T-helper 1 cell treated with Interleukin-12 subunit alpha and Interleukin-12 subunit beta and Interleukin-4 antibody, amounts not matched to agents 30 μg/mL and 1 μg/mL, for 36 hours (primary cell): ENCODE data around the gene COPS9.

Experiments
- H3K27ac Mint-ChIP-seq: one replicate; pipeline ENCODE4 v1.8.0; 2021; ENCODE audit warnings: mild to moderate bottlenecking, mixed read lengths
- H3K27me3 Mint-ChIP-seq: one replicate; pipeline ENCODE4 v1.8.0; 2021; ENCODE audit warnings: low read depth, mixed read lengths
- H3K36me3 Mint-ChIP-seq: one replicate; pipeline ENCODE4 v1.8.0; 2021; ENCODE audit warnings: low read depth, mixed read lengths
- H3K4me1 Mint-ChIP-seq: one replicate; pipeline ENCODE4 v1.8.0; 2021; ENCODE audit warnings: low read depth, mixed read lengths
- H3K4me3 Mint-ChIP-seq: one replicate; pipeline ENCODE4 v1.8.0; 2021; ENCODE audit warnings: mild to moderate bottlenecking, moderate library complexity, mixed read lengths
- H3K9me3 Mint-ChIP-seq: one replicate; pipeline ENCODE4 v1.8.0; 2021; ENCODE audit warnings: mixed read lengths

Gene COPS9

DNA sequence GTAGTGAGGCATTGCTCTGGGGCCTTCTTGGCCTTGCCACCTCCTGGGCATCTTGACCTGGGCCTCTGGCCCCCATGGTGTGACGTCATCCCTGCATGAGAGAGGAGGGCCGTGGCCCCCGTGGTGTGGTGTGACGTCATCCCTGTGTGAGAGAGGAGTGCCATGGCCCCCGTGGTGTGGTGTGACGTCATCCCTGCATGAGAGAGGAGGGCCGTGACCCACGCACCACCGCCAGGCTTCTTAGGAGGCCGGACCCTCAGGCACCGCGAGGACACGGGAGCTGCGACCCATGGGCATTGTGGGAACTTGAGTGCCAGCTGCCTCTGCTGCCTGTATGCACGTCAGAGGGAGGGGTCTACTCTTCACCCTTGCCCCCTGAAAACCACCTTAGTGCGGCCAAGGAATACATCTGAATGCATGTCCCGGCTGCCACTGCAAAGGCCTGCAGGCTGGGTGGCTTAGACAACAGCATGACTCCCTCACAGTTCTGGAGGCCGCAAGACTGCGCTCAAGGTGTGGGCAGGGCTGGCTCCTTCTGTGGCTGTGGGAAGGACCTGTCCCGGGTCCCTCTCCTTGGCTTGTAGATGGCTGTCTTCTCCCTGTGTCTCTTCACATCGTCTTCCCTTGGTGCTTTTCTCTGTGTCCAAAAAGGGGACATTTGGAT, 25.1 kb upstream of the COPS9 start:
- Mint-ChIP-seq H3K4me3 (no peak overlapping the region), H3K9me3 (peaks cover 20% of the 10 kb centered on the region), H3K27ac (no peak overlapping the region), H3K36me3 (no peaks in the 10 kb centered on the region), H3K27me3 (no peaks in the 10 kb centered on the region), H3K4me1 (no peaks in the 10 kb centered on the region)

DNA sequence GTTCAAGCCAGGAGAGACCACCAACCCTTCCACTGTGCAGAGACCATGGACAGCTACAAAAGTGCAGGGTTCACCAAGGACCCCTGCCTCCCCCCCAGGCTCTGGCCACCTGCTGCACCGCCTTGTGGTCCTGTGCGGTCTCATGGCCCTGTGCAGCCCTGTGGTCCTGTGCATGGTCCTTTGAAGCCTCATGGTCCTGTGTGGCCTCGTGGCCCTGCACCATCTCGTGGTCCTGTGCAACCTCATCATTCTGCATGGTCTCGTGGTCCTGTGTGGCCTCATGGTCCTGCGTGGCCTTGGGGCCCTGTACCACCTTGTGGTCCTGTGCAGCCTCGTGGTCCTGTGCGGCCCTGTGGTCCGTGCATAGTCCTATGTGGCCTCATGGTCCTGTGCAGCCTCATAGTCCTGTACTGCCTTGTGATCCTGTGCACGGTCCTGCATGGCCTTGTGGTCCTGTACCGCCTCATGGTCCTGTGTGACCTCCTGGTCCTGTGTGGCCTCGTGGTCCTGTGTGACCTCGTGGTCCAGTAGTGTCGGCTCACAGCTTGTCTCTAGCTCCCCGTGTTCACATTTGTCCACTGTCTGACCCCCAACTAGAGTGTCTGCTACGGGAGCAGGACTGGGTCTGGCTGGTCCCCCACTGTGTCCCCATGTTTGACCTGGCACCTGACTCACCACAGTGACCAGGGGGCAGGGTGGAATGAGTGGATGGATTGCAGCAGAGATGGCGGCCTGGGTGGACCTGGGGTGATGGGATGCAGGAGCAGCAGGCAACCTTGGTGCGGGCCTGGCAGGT, 24.4 kb upstream of the COPS9 start:
- peaks cover 17% of the 10 kb centered on the region for H3K9me3 Mint-ChIP-seq
- H3K36me3 Mint-ChIP-seq, result no peaks in the 10 kb centered on the region
- H3K27ac Mint-ChIP-seq, result no peak overlapping the region
- no peaks in the 10 kb centered on the region for H3K27me3 Mint-ChIP-seq
- no peak overlapping the region for H3K4me3 Mint-ChIP-seq
- no peaks in the 10 kb centered on the region for H3K4me1 Mint-ChIP-seq

DNA sequence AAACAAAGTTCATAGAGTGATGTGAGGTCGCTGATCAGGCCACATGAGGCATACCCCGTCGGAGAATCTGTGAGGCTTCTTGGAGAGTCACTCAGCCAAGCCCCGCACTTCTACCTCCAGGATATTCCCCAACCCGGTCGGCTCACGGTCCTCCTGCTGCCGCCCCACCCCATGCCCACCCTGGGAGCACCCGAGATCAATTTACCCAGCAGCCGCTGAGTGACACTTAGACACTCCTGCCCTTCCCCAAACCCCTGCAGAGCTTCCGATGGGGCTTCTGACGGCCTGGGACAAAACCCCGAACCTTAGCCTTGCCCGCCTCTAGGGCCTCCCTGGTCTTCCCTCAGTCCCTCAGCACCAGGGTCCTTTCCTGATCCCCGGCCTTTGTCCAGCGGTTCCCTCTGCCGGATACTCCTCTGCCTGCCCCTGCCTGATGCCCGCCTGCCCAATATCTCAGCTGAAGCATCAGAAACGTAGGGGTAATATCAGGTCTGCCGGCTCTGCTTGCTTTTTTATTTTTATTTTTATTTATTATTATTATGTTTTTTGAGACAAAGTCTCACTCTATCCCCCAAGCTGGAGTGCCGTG, 23.2 kb upstream of the COPS9 start:
- H3K4me1 Mint-ChIP-seq, result no peaks in the 10 kb centered on the region
- no peak overlapping the region for H3K27ac Mint-ChIP-seq

DNA sequence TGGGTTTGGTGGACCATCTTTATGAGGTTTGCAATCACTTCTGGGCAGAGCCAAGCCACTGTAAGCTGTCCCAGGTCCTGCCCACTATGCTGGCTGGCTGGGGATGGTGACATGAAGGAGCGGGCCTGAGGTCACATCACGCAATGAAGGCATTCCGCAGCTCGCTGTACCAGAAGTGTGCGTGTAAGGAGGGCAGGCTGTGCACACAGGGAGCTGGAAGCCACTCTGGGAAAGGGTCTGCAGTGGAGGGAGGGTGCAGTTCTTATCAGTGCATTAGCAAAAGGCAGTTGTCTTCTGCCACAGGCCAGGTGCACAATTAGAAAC, 21.0 kb upstream of the COPS9 start:
- H3K36me3 Mint-ChIP-seq, result no peaks in the 10 kb centered on the region
- H3K27me3 Mint-ChIP-seq, result peaks cover 9% of the 10 kb centered on the region
- H3K27ac Mint-ChIP-seq, result no peak overlapping the region
- no peaks in the 10 kb centered on the region for H3K4me1 Mint-ChIP-seq
- no peak overlapping the region for H3K4me3 Mint-ChIP-seq
- no peaks in the 10 kb centered on the region for H3K9me3 Mint-ChIP-seq

More for the DNA sequence above, 23.2 kb upstream of the COPS9 start:
- Mint-ChIP-seq H3K36me3 (no peaks in the 10 kb centered on the region), H3K4me3 (no peak overlapping the region), H3K9me3 (peaks cover 9% of the 10 kb centered on the region), H3K27me3 (no peaks in the 10 kb centered on the region)

DNA sequence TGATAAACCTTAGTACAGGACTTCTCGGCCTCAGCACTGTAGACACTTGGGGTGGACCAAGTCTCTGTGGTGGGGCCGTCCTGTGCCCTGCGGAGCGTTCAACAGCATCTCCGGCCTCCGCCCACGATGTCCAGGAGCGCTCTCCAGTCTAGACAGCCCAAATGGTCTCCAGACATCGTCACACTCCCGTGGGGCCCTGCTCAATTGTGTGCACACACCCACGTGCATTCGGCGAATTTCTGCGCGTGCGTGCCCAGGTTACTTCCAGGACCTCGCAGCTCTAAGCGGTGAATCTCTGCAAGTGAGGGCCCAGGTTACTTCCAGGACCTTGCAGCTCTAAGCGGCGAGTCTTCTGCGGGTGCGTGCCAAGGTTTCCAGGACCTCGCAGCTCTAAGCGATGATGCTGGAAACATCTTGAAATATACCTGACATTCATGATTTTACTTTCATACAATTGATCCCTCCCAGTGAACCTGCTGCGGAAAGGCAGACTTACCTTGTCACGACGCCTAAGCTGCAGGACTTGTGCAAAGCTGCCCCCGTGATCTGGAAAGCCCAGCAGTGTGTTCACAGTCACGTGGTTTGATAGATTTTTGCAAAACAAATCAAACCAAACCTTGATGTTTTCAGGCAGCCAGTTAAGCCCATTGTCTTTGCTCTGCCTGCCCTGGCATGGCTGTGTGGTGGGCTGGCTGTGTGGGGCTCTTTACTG, 20.5 kb upstream of the COPS9 start:
- Mint-ChIP-seq H3K27me3 (peaks cover 9% of the 10 kb centered on the region), H3K9me3 (no peaks in the 10 kb centered on the region), H3K4me3 (no peak overlapping the region), H3K27ac (no peak overlapping the region), H3K4me1 (no peaks in the 10 kb centered on the region), H3K36me3 (no peaks in the 10 kb centered on the region)

- no peak overlapping the region for H3K4me3 Mint-ChIP-seq
- no peaks in the 10 kb centered on the region for H3K36me3 Mint-ChIP-seq
- no peaks in the 10 kb centered on the region for H3K4me1 Mint-ChIP-seq
- no peak overlapping the region for H3K27ac Mint-ChIP-seq
- no peaks in the 10 kb centered on the region for H3K9me3 Mint-ChIP-seq
- peaks cover 9% of the 10 kb centered on the region for H3K27me3 Mint-ChIP-seq
Measured at GRCh38 chr2:240155745-240156390, 19.8 kb upstream of the COPS9 start.

DNA sequence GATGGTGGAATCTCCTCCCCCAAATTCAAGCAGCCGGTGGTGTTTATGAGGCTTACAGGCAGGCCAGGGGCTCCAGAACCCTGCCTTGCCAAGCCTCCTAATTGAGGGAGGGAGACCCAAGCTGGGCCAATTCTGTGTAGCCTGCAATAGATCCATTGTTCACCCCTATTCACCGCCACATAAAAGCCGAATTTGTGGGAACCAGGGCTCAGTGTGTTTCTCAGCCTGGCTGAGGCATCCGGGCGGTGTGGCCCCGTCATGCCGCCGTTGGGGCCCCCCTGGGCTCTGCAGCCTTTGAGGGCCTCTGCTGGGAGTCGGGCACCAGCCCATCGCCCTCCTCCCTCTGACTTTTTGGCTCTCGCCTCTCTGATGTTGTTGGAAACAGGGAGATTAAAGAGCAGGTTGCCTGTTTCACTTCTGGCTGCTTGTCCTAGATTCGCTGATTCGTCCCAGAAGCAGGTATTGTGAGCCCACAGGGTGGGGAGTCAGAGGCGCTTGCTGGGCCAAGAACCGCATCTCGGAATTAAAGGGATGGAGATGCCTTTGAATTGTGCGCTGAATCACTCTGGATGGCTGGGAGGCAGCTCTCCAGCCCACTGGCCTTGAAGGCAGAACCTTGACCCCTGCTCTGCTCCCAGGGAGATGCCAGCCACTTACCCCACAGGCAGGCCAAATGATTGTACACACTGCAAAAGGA, 19.1 kb upstream of the COPS9 start:
- Mint-ChIP-seq H3K4me1 (no peaks in the 10 kb centered on the region), H3K27me3 (peaks cover 9% of the 10 kb centered on the region), H3K27ac (no peak overlapping the region), H3K4me3 (no peak overlapping the region), H3K36me3 (no peaks in the 10 kb centered on the region), H3K9me3 (no peaks in the 10 kb centered on the region)

GRCh38 chr2:240154606-240155005, 18.5 kb upstream of the COPS9 start:
- H3K36me3 Mint-ChIP-seq, result no peaks in the 10 kb centered on the region
- H3K4me1 Mint-ChIP-seq, result no peaks in the 10 kb centered on the region
- no peaks in the 10 kb centered on the region for H3K9me3 Mint-ChIP-seq
- no peak overlapping the region for H3K27ac Mint-ChIP-seq
- H3K27me3 Mint-ChIP-seq, result peaks cover 9% of the 10 kb centered on the region
- no peak overlapping the region for H3K4me3 Mint-ChIP-seq

DNA sequence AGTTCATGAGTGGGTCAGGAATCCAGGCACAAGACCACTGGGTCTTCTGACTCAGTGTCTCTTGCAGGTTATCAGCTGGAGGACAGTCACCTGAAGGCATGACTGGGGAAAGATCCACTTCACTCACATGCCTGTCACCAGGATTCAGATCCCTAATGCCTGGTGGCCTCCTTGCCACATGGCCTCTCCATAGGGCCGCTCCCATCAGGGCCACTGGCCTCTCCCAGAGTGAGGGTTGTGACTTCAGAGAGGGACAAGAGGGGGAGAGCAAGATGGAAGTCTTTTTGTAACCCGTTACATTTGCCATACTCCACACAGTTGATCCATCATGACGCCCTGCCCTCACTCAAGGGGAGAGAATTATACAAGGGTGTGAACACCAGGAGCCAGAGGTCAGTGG, 17.3 kb upstream of the COPS9 start:
- no peaks in the 10 kb centered on the region for H3K9me3 Mint-ChIP-seq
- H3K4me3 Mint-ChIP-seq, result no peak overlapping the region
- H3K36me3 Mint-ChIP-seq, result no peaks in the 10 kb centered on the region
- H3K27me3 Mint-ChIP-seq, result peaks cover 9% of the 10 kb centered on the region
- H3K4me1 Mint-ChIP-seq, result no peaks in the 10 kb centered on the region
- no peak overlapping the region for H3K27ac Mint-ChIP-seq

GRCh38 chr2:240151477-240152031, 15.4 kb upstream of the COPS9 start:
- H3K9me3 Mint-ChIP-seq, result peaks cover 9% of the 10 kb centered on the region
- H3K4me1 Mint-ChIP-seq, result no peaks in the 10 kb centered on the region
- no peaks in the 10 kb centered on the region for H3K36me3 Mint-ChIP-seq
- H3K27ac Mint-ChIP-seq, result no peak overlapping the region
- peaks cover 9% of the 10 kb centered on the region for H3K27me3 Mint-ChIP-seq
- no peak overlapping the region for H3K4me3 Mint-ChIP-seq

DNA sequence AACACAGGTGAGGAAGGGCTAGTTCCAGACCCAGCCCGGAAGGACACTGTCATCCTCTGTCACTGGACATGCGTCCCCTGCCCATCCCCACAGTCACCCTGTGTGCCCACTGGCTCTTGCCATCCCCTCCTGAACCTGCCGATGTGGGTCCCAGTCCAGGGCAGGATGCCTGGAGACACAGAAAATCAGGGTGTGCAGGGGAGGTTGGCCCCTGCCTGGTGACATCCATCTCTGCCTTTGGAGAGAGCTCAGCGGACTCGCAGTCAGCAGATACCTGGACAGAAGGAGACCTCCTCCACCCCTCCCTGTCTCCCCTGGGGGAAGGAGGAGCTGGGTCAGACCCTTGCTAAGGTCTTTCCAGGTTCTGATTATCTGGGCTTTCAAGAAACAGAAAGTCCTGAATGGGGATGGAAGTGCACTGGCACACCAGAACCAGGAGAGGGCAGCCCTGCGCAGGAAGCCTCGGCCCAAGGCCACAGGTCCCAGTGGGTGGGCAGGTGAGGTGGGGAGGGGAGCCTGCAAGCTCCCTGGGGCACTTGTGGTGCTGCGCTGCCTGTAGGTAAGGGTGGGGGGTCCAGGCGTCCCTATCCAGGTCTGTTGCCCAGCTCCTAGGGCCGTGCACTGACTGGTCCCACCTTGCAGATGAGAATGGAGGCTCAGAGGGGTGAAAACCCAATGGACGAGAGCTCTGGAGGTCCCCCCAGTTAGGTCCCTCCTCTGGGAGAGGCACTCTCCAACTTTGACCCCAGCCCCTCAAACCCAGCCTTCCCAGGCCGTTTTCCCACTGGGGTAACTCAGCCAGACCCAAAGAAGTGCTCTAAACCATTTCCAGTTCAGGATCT, 14.1 kb upstream of the COPS9 start:
- Mint-ChIP-seq H3K4me3 (no peak overlapping the region), H3K36me3 (no peaks in the 10 kb centered on the region), H3K27ac (no peak overlapping the region), H3K9me3 (peaks cover 9% of the 10 kb centered on the region), H3K4me1 (no peaks in the 10 kb centered on the region), H3K27me3 (peaks cover 9% of the 10 kb centered on the region)

GRCh38 chr2:240147911-240148587, 11.9 kb upstream of the COPS9 start:
- Mint-ChIP-seq H3K27ac (peak overlapping the region; percentile 31), H3K27me3 (peaks cover 8% of the 10 kb centered on the region), H3K4me3 (no peak overlapping the region), H3K4me1 (no peaks in the 10 kb centered on the region), H3K9me3 (peaks cover 9% of the 10 kb centered on the region), H3K36me3 (no peaks in the 10 kb centered on the region)

- Mint-ChIP-seq H3K9me3 (peaks cover 9% of the 10 kb centered on the region), H3K4me1 (no peaks in the 10 kb centered on the region), H3K36me3 (no peaks in the 10 kb centered on the region), H3K27me3 (peaks cover 2% of the 10 kb centered on the region), H3K27ac (peak overlapping the region; percentile 37), H3K4me3 (no peak overlapping the region)
Measured at GRCh38 chr2:240147382-240147781, 11.3 kb upstream of the COPS9 start.
